ENCODE results near the gene SPRR3. TPM values are rescaled to one million over a fixed set of nuclear protein-coding genes. Genes with fewer than 3 reads are reported as not detected.

SPRR3 gene
- total RNA-seq, 2 experiments from 2014 or later: not detected

DNA sequence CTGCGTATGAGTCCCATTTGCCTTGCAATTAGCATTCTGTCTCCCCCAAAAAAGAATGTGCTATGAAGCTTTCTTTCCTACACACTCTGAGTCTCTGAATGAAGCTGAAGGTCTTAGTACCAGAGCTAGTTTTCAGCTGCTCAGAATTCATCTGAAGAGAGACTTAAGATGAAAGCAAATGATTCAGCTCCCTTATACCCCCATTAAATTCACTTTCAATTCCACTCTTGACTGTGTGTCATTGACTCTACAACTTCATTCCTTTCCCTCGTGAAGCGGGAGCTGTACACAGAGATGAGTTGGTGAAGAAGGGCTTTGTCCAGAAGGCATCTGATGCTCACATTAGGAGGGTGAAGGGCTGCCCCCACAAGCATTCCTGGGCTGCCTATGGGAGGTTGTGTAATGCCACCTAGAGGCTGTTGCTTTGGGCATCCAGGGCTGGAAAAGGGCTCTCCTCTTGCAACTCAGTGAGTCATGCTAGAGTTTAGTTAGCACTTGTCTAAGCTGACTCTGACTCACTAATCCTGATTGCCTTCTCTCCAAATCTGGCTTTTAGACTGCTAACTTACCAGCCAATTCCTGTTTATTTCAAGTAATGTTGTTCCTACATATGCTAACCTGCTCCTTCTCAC is 31.2 kb downstream of the SPRR3 start:
- CTCF ChIA-PET: interaction anchor here (0.8 to 1.4 kb wide), 2 partner anchors 26 to 71 kb away, joined by 3 read pairs; no protein-coding TSS in a partner anchor
- no peaks in the 10 kb centered on the region for H3K36me3 Mint-ChIP-seq (ENCODE audit: low read depth)
- DNase-seq: no peak
- POLR2A ChIA-PET: no interaction called here
- H3K9me3 Mint-ChIP-seq: no peaks in the 10 kb centered on the region
- H3K4me3 Mint-ChIP-seq: no peak overlapping the region
- no peak overlapping the region for H3K27ac Mint-ChIP-seq
- peaks cover 1% of the 10 kb centered on the region for H3K27me3 Mint-ChIP-seq
- H3K4me1 Mint-ChIP-seq: no peaks in the 10 kb centered on the region

DNA sequence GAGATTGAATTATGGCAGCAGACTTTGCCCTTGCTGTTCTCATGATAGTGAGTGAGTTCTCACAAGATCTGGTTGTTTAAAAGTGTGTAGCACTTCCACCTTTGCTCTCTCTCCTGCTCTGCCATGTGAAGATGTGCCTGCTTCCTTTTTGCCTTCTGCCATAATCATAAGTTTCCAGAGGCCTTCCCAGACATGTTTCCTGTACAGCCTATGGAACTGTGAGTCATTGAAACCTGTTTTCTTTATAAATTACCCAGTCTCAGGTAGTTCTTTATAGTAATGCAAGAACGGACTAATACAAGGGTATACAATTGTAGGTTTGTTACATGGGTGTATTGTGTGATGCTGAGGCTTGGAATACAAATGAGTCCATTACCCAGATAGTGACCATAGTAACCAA is 33.7 kb downstream of the SPRR3 start:
- no peak overlapping the region for H3K27ac Mint-ChIP-seq
- CTCF ChIA-PET: no interaction called here
- no peaks in the 10 kb centered on the region for H3K9me3 Mint-ChIP-seq

DNA sequence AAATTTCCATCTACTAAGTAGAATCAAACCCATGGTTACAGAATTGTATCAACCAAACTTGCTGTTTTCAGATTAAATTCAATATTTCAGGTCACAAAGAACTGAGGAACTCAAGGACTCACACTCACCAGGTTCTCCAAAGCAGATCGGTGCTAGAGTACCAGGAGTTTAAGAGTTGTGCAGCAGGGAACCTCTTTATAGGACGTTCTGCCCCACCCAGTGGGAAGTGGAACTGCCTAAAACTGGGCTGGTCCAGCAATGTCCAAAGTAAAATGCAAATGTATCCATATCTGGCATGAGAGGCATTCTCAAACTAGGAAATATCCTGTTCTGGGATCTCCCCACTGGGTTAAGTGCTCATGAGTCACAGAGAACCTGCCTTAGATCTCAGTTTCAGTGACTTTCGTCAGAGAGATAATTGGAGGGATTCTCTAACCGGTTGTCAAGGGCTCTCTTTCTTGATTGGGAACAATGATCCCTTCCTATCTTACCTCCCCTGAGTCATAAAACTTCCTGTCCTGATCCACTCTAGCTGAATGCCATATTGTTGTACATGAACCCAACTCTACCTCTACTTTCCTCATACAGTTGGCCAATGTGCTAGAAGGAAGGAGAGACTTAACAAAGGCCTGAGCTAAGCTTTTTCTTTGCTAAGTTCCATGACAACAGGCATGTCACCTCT is 39.5 kb downstream of the SPRR3 start, which contains the start of gene SPRR2D:
Gene SPRR2D (minus strand): TSS at position 171 of the 682 bp plus-strand sequence. CDS start 774 bp downstream, outside the sequence.
- H3K27me3 Mint-ChIP-seq: peaks cover 24% of the 10 kb centered on the region
- H3K36me3 Mint-ChIP-seq (ENCODE audit: low read depth): no peaks in the 10 kb centered on the region
- no peaks in the 10 kb centered on the region for H3K4me1 Mint-ChIP-seq
- no peak within 1 kb of the TSS for H3K27ac Mint-ChIP-seq
- no peaks in the 10 kb centered on the region for H3K9me3 Mint-ChIP-seq
- DNase-seq: no peak
- POLR2A ChIA-PET: no interaction called here
- CTCF ChIA-PET: no interaction called here
- H3K4me3 Mint-ChIP-seq: no peak within 1 kb of the TSS

More for the DNA sequence above, 33.7 kb downstream of the SPRR3 start:
- POLR2A ChIA-PET: no interaction called here
- H3K36me3 Mint-ChIP-seq (ENCODE audit: low read depth): no peaks in the 10 kb centered on the region
- no peaks in the 10 kb centered on the region for H3K4me1 Mint-ChIP-seq
- no peak overlapping the region for H3K4me3 Mint-ChIP-seq
- no peak for DNase-seq
- H3K27me3 Mint-ChIP-seq: peaks cover 4% of the 10 kb centered on the region

DNA sequence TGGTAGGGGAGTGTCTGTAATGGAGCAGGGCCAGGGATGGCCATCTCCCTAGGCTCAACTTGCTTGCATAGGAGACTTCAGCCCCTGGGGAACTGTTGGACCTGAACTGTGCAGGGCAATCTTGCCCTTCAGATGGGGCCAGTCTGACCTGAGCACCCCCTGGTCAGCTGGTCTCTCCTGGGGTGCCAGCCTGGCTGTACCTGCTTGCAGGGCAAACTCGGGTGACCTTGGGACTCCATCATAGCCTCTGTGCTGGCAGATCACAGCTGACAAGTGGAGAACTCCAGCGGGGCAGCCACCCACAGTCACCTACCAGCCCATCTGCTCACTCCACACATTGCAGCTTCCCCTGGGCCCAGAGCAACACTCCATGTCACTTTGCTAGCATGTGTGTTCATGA is 47.7 kb downstream of the SPRR3 start:
- CTCF ChIA-PET: no interaction called here
- no peaks in the 10 kb centered on the region for H3K36me3 Mint-ChIP-seq (ENCODE audit: low read depth)
- no peaks in the 10 kb centered on the region for H3K9me3 Mint-ChIP-seq
- H3K4me3 Mint-ChIP-seq: no peak overlapping the region
- H3K4me1 Mint-ChIP-seq: no peaks in the 10 kb centered on the region
- no peak for DNase-seq
- no peak overlapping the region for H3K27ac Mint-ChIP-seq
- peaks cover 31% of the 10 kb centered on the region for H3K27me3 Mint-ChIP-seq
- POLR2A ChIA-PET: no interaction called here

Other genes with a start within 250 kb of the SPRR3 start
- not detected for gene KPRP, start 243.7 kb upstream of the SPRR3 start, total RNA-seq
- not detected for gene LCE1F, start 226.6 kb upstream of the SPRR3 start, total RNA-seq
- gene LCE1E, start 215.5 kb upstream of the SPRR3 start, total RNA-seq: not detected
- gene LCE1D, start 205.0 kb upstream of the SPRR3 start, total RNA-seq: not detected
- not detected for gene LCE1C, start 195.1 kb upstream of the SPRR3 start, total RNA-seq
- gene LCE1B, start 189.8 kb upstream of the SPRR3 start, total RNA-seq: not detected
- not detected for gene LCE1A, start 174.3 kb upstream of the SPRR3 start, total RNA-seq
- gene LCE6A, start 158.9 kb upstream of the SPRR3 start, total RNA-seq: not detected
- not detected for gene LCE7A, start 141.8 kb upstream of the SPRR3 start, total RNA-seq
- not detected for gene SMCP, start 123.4 kb upstream of the SPRR3 start, total RNA-seq
- gene IVL, start 93.2 kb upstream of the SPRR3 start, total RNA-seq: not detected
- gene SPRR5, start 54.5 kb upstream of the SPRR3 start, total RNA-seq: not detected
- gene SPRR4, start 31.1 kb upstream of the SPRR3 start, total RNA-seq: not detected
- gene SPRR1A, start 17.7 kb upstream of the SPRR3 start, total RNA-seq: not detected
- gene SPRR1B, start 29.5 kb downstream of the SPRR3 start, total RNA-seq: not detected
- not detected for gene SPRR2D, start 39.4 kb downstream of the SPRR3 start, total RNA-seq
- gene SPRR2A, start 55.8 kb downstream of the SPRR3 start, total RNA-seq: not detected
- not detected for gene SPRR2B, start 69.9 kb downstream of the SPRR3 start, total RNA-seq
- gene SPRR2E, start 92.8 kb downstream of the SPRR3 start, total RNA-seq: not detected
- gene SPRR2F, start 111.8 kb downstream of the SPRR3 start, total RNA-seq: not detected
- not detected for gene SPRR2G, start 149.1 kb downstream of the SPRR3 start, total RNA-seq
- not detected for gene LELP1, start 201.7 kb downstream of the SPRR3 start, total RNA-seq
- gene PRR9, start 215.8 kb downstream of the SPRR3 start, total RNA-seq: not detected

All from activated CD4-positive, alpha-beta memory T cell treated with anti-CD3 and anti-CD28 coated beads, Interleukin-2, amount 10 ng/mL, durations not matched to agents 7 days and 5 days (primary cell).